Neural progenitor cell (in vitro differentiated cells): ENCODE data around the gene PPM1K.

Experiments
- CTCF ChIP-seq: fragments of 200-600 bp; sonication (generic); IDR thresholded peaks from 2 replicates; pipeline ENCODE4 v1.5.1; 2017; ENCODE audit warnings: antibody characterized with exemption, mild to moderate bottlenecking
- EZH2 ChIP-seq: fragments of 200-600 bp; sonication (generic); IDR thresholded peaks from 2 replicates; pipeline ENCODE4 v1.6.1; 2017; ENCODE audit warnings: antibody characterized with exemption, mild to moderate bottlenecking, moderate library complexity
- EZH2phosphoT487 ChIP-seq: fragments of 200-600 bp; sonication (generic); IDR thresholded peaks from 2 replicates; pipeline ENCODE4 v1.6.1; 2017; ENCODE audit warnings: antibody characterized with exemption

DNA sequence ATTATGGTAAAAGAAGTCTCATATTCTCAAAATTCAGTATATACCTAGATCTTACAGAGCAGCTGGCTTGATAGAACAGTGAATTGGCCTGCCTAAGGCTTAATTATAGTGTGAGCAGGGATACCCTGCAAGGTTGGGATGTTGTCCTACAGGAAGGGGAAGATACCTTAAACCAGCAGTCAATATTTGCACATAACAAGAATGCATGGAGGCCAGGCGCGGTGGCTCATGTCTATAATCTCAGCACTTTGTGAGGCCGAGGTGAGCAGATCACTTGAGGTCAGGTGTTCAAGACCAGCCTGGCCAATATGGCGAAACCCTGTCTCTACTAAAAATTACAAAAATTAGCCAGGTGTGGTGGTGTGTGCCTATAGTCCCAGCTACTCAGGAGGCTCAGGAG lies 67.2 kb downstream of the PPM1K start:
- no peak for TF ChIP-seq CTCF
- TF ChIP-seq EZH2 = no peak
- TF ChIP-seq EZH2phosphoT487 = no peak
